Transverse colon (tissue), 4 donors: ENCODE measurements around the gene RFLNA.

Source experiments
- EP300 ChIP-seq: sonication (generic); formaldehyde crosslinking; IDR thresholded peaks from one replicate; pipeline ENCODE4 v1.6.1; 2017; ENCODE audit warnings: antibody characterized with exemption, low read depth
- POLR2A ChIP-seq: fragments of 450-650 bp; IDR thresholded peaks from one replicate; pipeline ENCODE4 v1.6.1; 2016; ENCODE audit warnings: antibody characterized with exemption, mild to moderate bottlenecking, moderate library complexity
- POLR2AphosphoS5 ChIP-seq, 3 donors: sonication (generic); formaldehyde crosslinking; IDR thresholded peaks; one replicate each; pipeline ENCODE4 v1.6.1; 2016; ENCODE audit warnings: antibody characterized with exemption in 3 of 3
- TF ChIP-seq, protein P1 (sequence below), 5 experiments: fragments of 200-600 bp in 3 of 5; fragments of 450-650 bp in 2 of 5; sonication (generic) in 3 of 5; IDR thresholded peaks; 1 replicate in 2 of 5; 2 replicates in 3 of 5; pipeline ENCODE4 v1.5.1; 2016 to 2017; ENCODE audit warnings: antibody characterized with exemption in 5 of 5, inconsistent platforms in 3 of 5, mild to moderate bottlenecking in 2 of 5, moderate library complexity in 1 of 5

DNA sequence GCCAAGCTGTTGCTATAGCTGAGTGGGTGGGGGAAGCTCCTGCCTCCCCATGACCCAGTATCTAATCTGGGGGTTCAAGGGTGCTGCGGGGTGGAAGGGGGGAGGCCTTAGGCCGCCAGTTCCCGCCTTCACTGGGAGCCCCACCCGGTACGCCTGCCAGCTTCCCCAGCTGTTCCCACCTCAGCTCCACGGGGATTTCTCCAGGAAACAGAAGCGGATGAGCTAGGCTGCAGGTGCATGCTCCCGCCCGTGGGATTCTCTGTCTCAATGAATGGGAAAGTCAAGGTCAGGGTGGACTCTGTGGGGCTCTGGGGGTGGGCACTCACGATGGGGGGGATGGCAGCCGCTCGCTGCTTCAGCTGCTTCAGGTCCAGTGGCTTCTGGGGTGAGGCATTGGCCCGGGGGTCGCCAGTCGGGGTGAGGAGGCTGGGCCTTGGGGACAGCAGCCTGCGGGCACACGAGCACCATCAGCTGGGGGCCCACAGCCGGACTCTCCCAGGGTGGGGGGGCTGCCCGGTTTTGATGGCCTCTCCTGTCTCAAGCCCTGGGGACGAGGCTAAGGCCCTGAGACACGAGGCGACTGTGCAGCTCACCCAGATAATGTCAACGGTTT is 68.6 kb downstream of the RFLNA start:
- TF ChIP-seq, protein P1, sequence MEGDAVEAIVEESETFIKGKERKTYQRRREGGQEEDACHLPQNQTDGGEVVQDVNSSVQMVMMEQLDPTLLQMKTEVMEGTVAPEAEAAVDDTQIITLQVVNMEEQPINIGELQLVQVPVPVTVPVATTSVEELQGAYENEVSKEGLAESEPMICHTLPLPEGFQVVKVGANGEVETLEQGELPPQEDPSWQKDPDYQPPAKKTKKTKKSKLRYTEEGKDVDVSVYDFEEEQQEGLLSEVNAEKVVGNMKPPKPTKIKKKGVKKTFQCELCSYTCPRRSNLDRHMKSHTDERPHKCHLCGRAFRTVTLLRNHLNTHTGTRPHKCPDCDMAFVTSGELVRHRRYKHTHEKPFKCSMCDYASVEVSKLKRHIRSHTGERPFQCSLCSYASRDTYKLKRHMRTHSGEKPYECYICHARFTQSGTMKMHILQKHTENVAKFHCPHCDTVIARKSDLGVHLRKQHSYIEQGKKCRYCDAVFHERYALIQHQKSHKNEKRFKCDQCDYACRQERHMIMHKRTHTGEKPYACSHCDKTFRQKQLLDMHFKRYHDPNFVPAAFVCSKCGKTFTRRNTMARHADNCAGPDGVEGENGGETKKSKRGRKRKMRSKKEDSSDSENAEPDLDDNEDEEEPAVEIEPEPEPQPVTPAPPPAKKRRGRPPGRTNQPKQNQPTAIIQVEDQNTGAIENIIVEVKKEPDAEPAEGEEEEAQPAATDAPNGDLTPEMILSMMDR (IDR thresholded peaks at IDR 0.05) = no peak
- TF ChIP-seq POLR2AphosphoS5 (IDR thresholded peaks at IDR 0.05) (no peak), POLR2A (no peak), EP300 (no peak)
